Astrocyte (in vitro differentiated cells and primary cell): ENCODE results near the gene ADAMTS17.

Experiments used
- EZH2 ChIP-seq: IDR thresholded peaks from 2 replicates; pipeline ENCODE4 v1.6.1; 2012; ENCODE audit warnings: mild to moderate bottlenecking, low read length, inconsistent platforms; ENCODE audit not compliant: insufficient read depth
- TF ChIP-seq, protein P1 (sequence below): IDR thresholded peaks from 2 replicates; pipeline ENCODE4 v1.5.1; 2011; ENCODE audit warnings: low read depth, mild to moderate bottlenecking, inconsistent platforms, low read length, moderate library complexity; ENCODE audit not compliant: insufficient read depth

DNA sequence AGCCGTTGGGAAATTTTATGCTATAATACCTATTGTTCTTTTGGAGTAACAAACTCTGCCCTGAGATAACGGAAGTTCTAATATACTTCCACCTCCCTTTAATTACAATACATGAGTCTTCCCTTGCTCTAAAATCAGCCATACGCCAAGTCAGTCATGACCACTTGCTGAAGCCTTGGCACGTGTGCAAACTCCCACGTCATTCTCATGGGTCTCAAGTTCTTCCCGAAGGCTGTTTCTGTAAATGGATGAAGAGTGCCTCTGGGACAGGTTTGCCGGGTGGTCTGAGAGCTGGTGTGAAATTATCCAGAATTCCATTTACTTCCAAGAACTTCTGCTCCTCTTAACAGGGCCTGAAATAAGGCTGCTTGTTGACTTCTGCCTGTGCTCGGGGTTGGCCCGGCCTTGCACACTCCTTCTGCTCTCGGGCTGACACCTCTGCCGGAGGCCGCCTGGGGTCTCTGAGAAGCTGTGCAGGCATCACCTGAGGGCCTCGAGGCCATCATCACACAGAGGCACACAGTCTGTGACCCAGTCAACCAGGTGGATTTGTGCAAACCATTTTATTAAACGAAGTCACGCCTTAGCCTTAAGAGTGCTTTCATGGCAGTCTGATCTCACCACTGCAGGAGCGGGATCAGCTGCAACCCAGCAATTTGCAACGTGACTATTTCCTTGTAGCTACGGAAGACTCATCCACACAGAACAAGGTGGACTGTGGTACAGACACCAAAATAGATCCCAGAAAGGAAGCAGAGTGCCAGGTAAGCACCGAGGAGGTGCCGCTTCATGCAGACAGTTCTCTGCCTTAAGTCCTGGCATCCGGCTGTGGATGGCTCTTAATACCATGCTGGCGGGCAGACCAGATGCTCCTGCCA, 120.1 kb downstream of the ADAMTS17 start:
- TF ChIP-seq, protein P1, sequence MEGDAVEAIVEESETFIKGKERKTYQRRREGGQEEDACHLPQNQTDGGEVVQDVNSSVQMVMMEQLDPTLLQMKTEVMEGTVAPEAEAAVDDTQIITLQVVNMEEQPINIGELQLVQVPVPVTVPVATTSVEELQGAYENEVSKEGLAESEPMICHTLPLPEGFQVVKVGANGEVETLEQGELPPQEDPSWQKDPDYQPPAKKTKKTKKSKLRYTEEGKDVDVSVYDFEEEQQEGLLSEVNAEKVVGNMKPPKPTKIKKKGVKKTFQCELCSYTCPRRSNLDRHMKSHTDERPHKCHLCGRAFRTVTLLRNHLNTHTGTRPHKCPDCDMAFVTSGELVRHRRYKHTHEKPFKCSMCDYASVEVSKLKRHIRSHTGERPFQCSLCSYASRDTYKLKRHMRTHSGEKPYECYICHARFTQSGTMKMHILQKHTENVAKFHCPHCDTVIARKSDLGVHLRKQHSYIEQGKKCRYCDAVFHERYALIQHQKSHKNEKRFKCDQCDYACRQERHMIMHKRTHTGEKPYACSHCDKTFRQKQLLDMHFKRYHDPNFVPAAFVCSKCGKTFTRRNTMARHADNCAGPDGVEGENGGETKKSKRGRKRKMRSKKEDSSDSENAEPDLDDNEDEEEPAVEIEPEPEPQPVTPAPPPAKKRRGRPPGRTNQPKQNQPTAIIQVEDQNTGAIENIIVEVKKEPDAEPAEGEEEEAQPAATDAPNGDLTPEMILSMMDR, result no peak
- TF ChIP-seq EZH2, result no peak
